B cell (primary cell): ENCODE measurements around the gene UPF1. TPM values are rescaled to one million over a fixed set of nuclear protein-coding genes. Genes with fewer than 3 reads are reported as not detected.

Source experiments
- ATAC-seq: fragments of 200-7000 bp; cut with Tn5 transposase; one replicate; pipeline ENCODE4 v1.10.0; 2021; ENCODE audit warnings: low read depth, mild to moderate bottlenecking, moderate number of reproducible peaks, moderate library complexity
- CTCF ChIA-PET: fragments of 350-600 bp; sonication (Branson Sonifier 250); formaldehyde crosslinking; loops from one replicate; lab custom pipeline; 2021; ENCODE audit warnings: antibody characterized with exemption, inconsistent platforms; lab: Charles Lee
- POLR2A ChIA-PET: fragments of 350-600 bp; sonication (Branson Sonifier 250); formaldehyde crosslinking; loops from one replicate; lab custom pipeline; 2021; ENCODE audit warnings: antibody characterized with exemption; lab: Charles Lee
- DNase-seq: peaks from one replicate; pipeline ENCODE4 v3.0.0; 2013
- H2AFZ ChIP-seq: 2 replicates; pipeline ENCODE4 v1.6.1; 2012; ENCODE audit warnings: mild to moderate bottlenecking, low read depth, low read length; ENCODE audit not compliant: insufficient read depth, poor library complexity, severe bottlenecking
- H3K27ac ChIP-seq, 2 donors: 1 replicate in 1 of 2; 2 replicates in 1 of 2; pipeline ENCODE4 v1.5.1; 2012 to 2013; ENCODE audit warnings: low read length in 2 of 2, mild to moderate bottlenecking in 2 of 2, moderate library complexity in 1 of 2
- H3K27me3 ChIP-seq, 4 experiments: fragments of 200-600 bp in 1 of 4; sonication (generic) in 1 of 4; replicated peaks in 1 of 4; 1 replicate in 2 of 4; 2 replicates in 2 of 4; pipeline versions ENCODE4 v1.6.1 to v1.7.0; 2013 to 2016; ENCODE audit warnings: low read length in 3 of 4, mild to moderate bottlenecking in 2 of 4, mixed read lengths in 1 of 4, moderate library complexity in 1 of 4; ENCODE audit not compliant: insufficient read depth in 4 of 4, control insufficient read depth in 3 of 4; ENCODE audit errors: control extremely low read depth in 1 of 4
- H3K36me3 ChIP-seq, 2 experiments: replicated peaks in 1 of 2; 1 replicate in 1 of 2; 2 replicates in 1 of 2; pipeline versions ENCODE4 v1.6.1 to v1.7.1; 2013; ENCODE audit warnings: low read length in 1 of 2; ENCODE audit not compliant: insufficient read depth in 2 of 2, control insufficient read depth in 1 of 2; ENCODE audit errors: control extremely low read depth in 1 of 2, extremely low read depth in 1 of 2
- H3K4me1 ChIP-seq, 2 donors: fragments of 200-600 bp in 1 of 2; sonication (generic) in 1 of 2; 1 replicate in 1 of 2; 2 replicates in 1 of 2; pipeline versions ENCODE4 v1.5.1 to v1.6.1; 2013 to 2017; ENCODE audit warnings: low read length in 2 of 2; ENCODE audit not compliant: control insufficient read depth in 2 of 2, insufficient read depth in 2 of 2
- H3K4me2 ChIP-seq: replicated peaks from 2 replicates; pipeline ENCODE3; 2012; ENCODE audit warnings: mild to moderate bottlenecking, low read depth, low read length; ENCODE audit not compliant: poor library complexity, severe bottlenecking
- H3K4me3 ChIP-seq, 5 experiments: fragments of 200-600 bp in 1 of 5; sonication (generic) in 1 of 5; 1 replicate in 3 of 5; 2 replicates in 2 of 5; pipeline versions ENCODE4 v1.5.1 to v1.7.0; 2011 to 2016; ENCODE audit warnings: low read length in 4 of 5, mild to moderate bottlenecking in 4 of 5, low read depth in 2 of 5, control low read depth in 1 of 5, moderate library complexity in 1 of 5; ENCODE audit not compliant: insufficient read depth in 1 of 5; ENCODE audit errors: control extremely low read depth in 1 of 5, extremely low read depth in 1 of 5
- H3K79me2 ChIP-seq: fragments of 200-600 bp; sonication (generic); one replicate; pipeline ENCODE4 v1.6.0; 2016; ENCODE audit warnings: low read length; ENCODE audit not compliant: control insufficient read depth, insufficient read depth
- H3K9ac ChIP-seq: fragments of 200-600 bp; sonication (generic); 2 replicates; pipeline ENCODE4 v1.6.1; 2017; ENCODE audit warnings: mild to moderate bottlenecking, low read length, moderate library complexity
- H3K9me3 ChIP-seq, 3 donors: one replicate each; pipeline versions ENCODE4 v1.6.1 to v1.7.1; 2013; ENCODE audit warnings: low read length in 2 of 3; ENCODE audit not compliant: control insufficient read depth in 2 of 3, insufficient read depth in 1 of 3; ENCODE audit errors: control extremely low read depth in 1 of 3
- H4K20me1 ChIP-seq: 2 replicates; pipeline ENCODE4 v1.6.0; 2012; ENCODE audit warnings: mild to moderate bottlenecking, low read length; ENCODE audit not compliant: insufficient read depth, control insufficient read depth, poor library complexity, severe bottlenecking
- H3K27ac Mint-ChIP-seq: one replicate; pipeline ENCODE4 v1.8.0; 2021; ENCODE audit warnings: mixed read lengths
- H3K27me3 Mint-ChIP-seq: one replicate; pipeline ENCODE4 v1.8.0; 2021; ENCODE audit warnings: mixed read lengths
- H3K4me1 Mint-ChIP-seq: one replicate; pipeline ENCODE4 v1.8.0; 2021; ENCODE audit warnings: mixed read lengths
- H3K4me3 Mint-ChIP-seq: one replicate; pipeline ENCODE4 v1.8.0; 2021; ENCODE audit warnings: mixed read lengths
- H3K9me3 Mint-ChIP-seq: one replicate; pipeline ENCODE4 v1.8.0; 2022; ENCODE audit warnings: mixed read lengths; ENCODE audit not compliant: insufficient read depth
- CTCF ChIP-seq: fragments of 200-600 bp; IDR thresholded peaks from one replicate; pipeline ENCODE4 v1.8.0; 2022; ENCODE audit warnings: antibody characterized with exemption, mild to moderate bottlenecking
- EZH2 ChIP-seq: IDR thresholded peaks from 2 replicates; pipeline ENCODE4 v1.6.1; 2012; ENCODE audit warnings: borderline replicate concordance, low read depth, mild to moderate bottlenecking, moderate library complexity, low read length; ENCODE audit not compliant: insufficient read depth, poor library complexity, severe bottlenecking
- WGBS: methylation state at CpG from one replicate; pipeline ENCODE4 v1.1.5; 2013; ENCODE audit warnings: missing lambda C conversion rate; ENCODE audit not compliant: insufficient coverage; 5-methylcytosine and 5-hydroxymethylcytosine counted together
- intact Hi-C: fragments of 100-400 bp; cut with micrococcal nuclease; formaldehyde crosslinking; loops from one replicate; pipeline ENCODE4 v1.10.0; 2022
- polyA plus RNA-seq: library from polyadenylated mRNA; depleted of rRNA; stranded (reverse); fragments of >200 nt; gene quantifications from 2 replicates; pipeline ENCODE4 v1.2.3, GENCODE V29; 2012
- total RNA-seq, 2 donors: library from RNA; stranded (reverse); fragments of 120-200 nt in 1 of 2; gene quantifications; 1 replicate in 1 of 2; 2 replicates in 1 of 2; pipeline versions ENCODE4 v1.2.3 to v1.2.4, GENCODE V29; 2013 to 2022

UPF1 gene
- total and polyA plus RNA-seq, 2 donors (not counting 1 experiment from before 2014, with no cell fraction given) = 51.9 to 98.6 TPM

GRCh38 chr19:18851673-18852325 lies 20.0 kb downstream of the UPF1 start:
- H3K9ac ChIP-seq = no peak overlapping the region
- WGBS = 97% methylated on average over 29 of the region's 31 CpGs
- Mint-ChIP-seq H3K27me3 (no peaks in the 10 kb centered on the region), H3K27ac (no peak overlapping the region), H3K4me3 (no peak overlapping the region), H3K9me3 (no peaks in the 10 kb centered on the region), H3K4me1 (peaks cover 34% of the 10 kb centered on the region)
- H4K20me1 ChIP-seq = peaks cover 87% of the 10 kb centered on the region
- CTCF ChIA-PET = interaction anchor here (1.0 to 1.1 kb wide), 2 partner anchors 257 to 332 kb away, joined by 3 read pairs; no protein-coding TSS in a partner anchor
- no peak overlapping the region for H3K4me3 ChIP-seq
- no peaks in the 10 kb centered on the region for H3K9me3 ChIP-seq
- intact Hi-C loops = no loop called here
- ATAC-seq (no peak), DNase-seq (no peak)
- TF ChIP-seq CTCF (no peak), EZH2 (no peak)
- H3K4me2 ChIP-seq = no peak overlapping the region
- H3K27ac ChIP-seq = no peak overlapping the region
- peaks cover 0 to 88% of the 10 kb centered on the region in 2 experiments for H3K36me3 ChIP-seq
- no peak overlapping the region for H2AFZ ChIP-seq
- H3K4me1 ChIP-seq = peaks cover 21 to 38% of the 10 kb centered on the region in 2 donors
- POLR2A ChIA-PET = no interaction called here
- H3K27me3 ChIP-seq = no peaks in the 10 kb centered on the region
- H3K79me2 ChIP-seq = peaks cover 59% of the 10 kb centered on the region

- Histone ChIP-seq H3K9ac (no peak overlapping the region), H3K9me3 (no peaks in the 10 kb centered on the region), H3K27ac (no peak overlapping the region), H3K4me3 (no peak overlapping the region), H4K20me1 (peaks cover 86% of the 10 kb centered on the region), H3K4me1 (peaks cover 21 to 30% of the 10 kb centered on the region in 2 donors), H3K27me3 (no peaks in the 10 kb centered on the region), H3K79me2 (peaks cover 50% of the 10 kb centered on the region), H2AFZ (no peak overlapping the region), H3K36me3 (peaks cover 0 to 94% of the 10 kb centered on the region in 2 experiments), H3K4me2 (no peak overlapping the region)
- Mint-ChIP-seq H3K27ac (no peak overlapping the region), H3K9me3 (no peaks in the 10 kb centered on the region), H3K27me3 (no peaks in the 10 kb centered on the region), H3K4me1 (peaks cover 26% of the 10 kb centered on the region), H3K4me3 (no peak overlapping the region)
- intact Hi-C loops = no loop called here
- DNase-seq (no peak), ATAC-seq (no peak)
- CTCF ChIA-PET = interaction anchor here (1.0 kb wide), 1 partner anchor 258 kb away, joined by 3 read pairs; no protein-coding TSS in a partner anchor
- POLR2A ChIA-PET = no interaction called here
- WGBS = 98% methylated on average over 11 of the region's 12 CpGs
- TF ChIP-seq EZH2 = no peak
- TF ChIP-seq CTCF = no peak
These were observed 20.9 kb downstream of the UPF1 start for GRCh38 chr19:18852648-18853047.
